Measurements from ENCODE around the gene ICE1.
"Not testable (repeated sequence)": the region's sequence is repeated elsewhere in the genome, so short reads cannot be mapped to it uniquely, and the experiment has no call there.

The ICE1 gene

GRCh38 chr5:5451863-5452262 is 29.4 kb downstream of the ICE1 start:
- DNase-seq: no peak

- DNase-seq: no peak
Measured at GRCh38 chr5:5453131-5453530, 30.7 kb downstream of the ICE1 start.

GRCh38 chr5:5454391-5454790 is 31.9 kb downstream of the ICE1 start:
- DNase-seq: no peak

GRCh38 chr5:5456858-5457257 is 34.4 kb downstream of the ICE1 start:
- no peak for DNase-seq

- no peak for DNase-seq
Measured at GRCh38 chr5:5460311-5460710, 37.8 kb downstream of the ICE1 start.

GRCh38 chr5:5461012-5461411 is 38.5 kb downstream of the ICE1 start:
- no peak for DNase-seq

- no peak for DNase-seq
Measured at GRCh38 chr5:5464036-5464715, 41.7 kb downstream of the ICE1 start.

GRCh38 chr5:5466227-5466626 is 43.8 kb downstream of the ICE1 start:
- no peak for DNase-seq

- DNase-seq: no peak
Measured at GRCh38 chr5:5467737-5468136, 45.3 kb downstream of the ICE1 start.

GRCh38 chr5:5470933-5471332 is 48.5 kb downstream of the ICE1 start:
- DNase-seq: no peak

GRCh38 chr5:5473226-5473625 is 50.7 kb downstream of the ICE1 start:
- no peak for DNase-seq

GRCh38 chr5:5474961-5475360 is 52.5 kb downstream of the ICE1 start:
- DNase-seq: no peak

- no peak for DNase-seq
Measured at GRCh38 chr5:5475975-5476374, 53.5 kb downstream of the ICE1 start.

GRCh38 chr5:5479578-5479977 is 57.1 kb downstream of the ICE1 start:
- not testable (repeated sequence) for DNase-seq

GRCh38 chr5:5480481-5481111 is 58.1 kb downstream of the ICE1 start:
- no peak for DNase-seq

GRCh38 chr5:5481206-5481605 is 58.7 kb downstream of the ICE1 start:
- no peak for DNase-seq

GRCh38 chr5:5481633-5482032 is 59.2 kb downstream of the ICE1 start:
- DNase-seq: no peak

GRCh38 chr5:5483350-5483749 is 60.9 kb downstream of the ICE1 start:
- DNase-seq: no peak

- DNase-seq: no peak
Measured at GRCh38 chr5:5483880-5484598, 61.6 kb downstream of the ICE1 start.

- DNase-seq: no peak
Measured at GRCh38 chr5:5486122-5486521, 63.6 kb downstream of the ICE1 start.

GRCh38 chr5:5487585-5488360 is 65.3 kb downstream of the ICE1 start:
- no peak for DNase-seq

- no peak for DNase-seq
Measured at GRCh38 chr5:5490774-5491347, 68.4 kb downstream of the ICE1 start.
